M059J (cell line): ENCODE measurements around the gene RAD51D. TPM values are rescaled to one million over a fixed set of nuclear protein-coding genes. Genes with fewer than 3 reads are reported as not detected.
"Not testable (repeated sequence)": the region's sequence is repeated elsewhere in the genome, so short reads cannot be mapped to it uniquely, and the experiment has no call there.

Source experiments
- DNase-seq: peaks from one replicate; pipeline ENCODE4 v3.0.0-alpha.2; 2012; ENCODE audit warnings: low read depth
- total RNA-seq: library from RNA; depleted of rRNA; stranded (reverse); fragments of >200 nt; shearing (Covaris generic); gene quantifications from 2 replicates; pipeline ENCODE4 v1.2.3, GENCODE V29; 2014

The RAD51D gene
- total RNA-seq, 1 experiment from 2014 or later = 10.0 TPM

DNA sequence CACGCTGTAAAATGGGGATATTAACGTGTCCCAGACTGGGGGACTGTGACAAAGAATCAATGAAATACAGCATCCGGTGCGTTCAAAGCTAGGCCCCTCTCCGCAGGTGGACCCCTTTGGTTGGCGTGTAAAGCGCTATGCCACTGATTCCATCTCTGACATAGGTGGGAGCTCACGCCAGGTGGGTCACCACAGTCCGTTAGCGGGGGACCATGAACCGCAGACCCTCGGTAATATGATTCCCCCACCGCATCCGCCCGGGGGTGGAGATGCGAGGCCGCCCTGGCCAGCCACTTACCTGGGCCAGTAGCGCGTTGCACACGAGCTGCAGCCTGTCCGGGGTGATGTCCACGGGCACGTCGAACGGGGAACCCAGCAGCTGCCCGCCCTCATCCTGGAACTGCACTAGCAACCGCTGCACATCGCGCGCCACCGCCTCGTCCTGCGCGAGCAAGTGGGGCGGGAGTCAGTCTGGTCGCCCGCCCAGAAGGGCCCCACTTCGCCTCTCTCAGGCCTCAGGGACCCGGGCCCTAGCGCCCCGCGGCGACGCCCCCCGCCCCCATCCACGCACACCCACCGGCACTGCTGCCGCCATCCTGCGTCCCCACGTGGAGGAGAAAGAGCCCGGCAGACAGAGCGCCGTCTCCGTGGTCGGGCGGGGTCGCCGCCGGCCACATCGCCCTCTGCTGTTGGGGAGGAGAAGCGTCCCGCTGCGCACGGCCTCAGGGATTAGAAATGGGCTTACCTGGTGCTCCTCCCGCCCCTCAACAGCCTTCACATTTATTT, 22.2 kb upstream of the RAD51D start, which contains the start of gene NLE1:
Gene NLE1 (minus strand): TSS at position 623 of the 786 bp plus-strand sequence. CDS start 28 bp downstream, at position 595.
- DNase-seq = peak; percentile 62

DNA sequence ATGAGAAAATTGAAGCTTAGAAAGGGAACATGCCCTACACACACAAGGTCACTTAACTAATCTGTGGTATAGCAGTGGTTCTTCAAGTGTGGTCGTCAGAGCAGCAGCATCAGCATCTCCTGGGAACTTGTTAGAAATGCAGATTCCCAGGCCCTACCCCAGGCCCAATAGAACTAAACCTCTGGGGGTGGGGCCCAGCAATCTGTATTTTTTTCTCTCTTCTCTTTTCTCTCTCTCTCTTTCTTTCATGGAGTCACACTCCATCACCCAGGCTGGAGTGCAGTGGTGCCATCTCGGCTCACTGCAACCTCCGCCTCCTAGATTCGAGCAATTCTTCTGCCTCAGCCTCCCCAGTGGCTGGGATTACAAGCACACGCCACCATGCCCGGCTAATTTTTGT, 18.6 kb upstream of the RAD51D start:
- no peak for DNase-seq

DNA sequence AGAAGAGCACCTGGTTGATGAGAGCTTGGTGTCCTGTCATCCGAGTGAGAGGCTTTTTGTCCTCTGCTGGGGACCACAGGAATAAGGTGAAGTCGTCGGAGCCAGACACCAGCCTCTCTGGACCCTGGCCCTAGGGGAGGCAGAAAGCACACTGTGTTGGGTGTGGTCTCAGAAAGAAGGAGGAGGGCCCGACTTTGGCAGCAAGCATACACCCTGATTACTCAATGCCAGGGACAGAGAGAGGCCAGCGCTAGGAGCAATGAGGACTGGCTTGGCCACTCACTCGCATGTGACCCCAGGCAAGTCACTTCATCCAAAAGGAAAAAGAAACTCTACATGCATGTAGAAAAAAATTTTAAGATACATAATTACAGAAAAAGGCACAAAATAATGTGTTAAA, 15.7 kb upstream of the RAD51D start:
- DNase-seq = no peak

DNA sequence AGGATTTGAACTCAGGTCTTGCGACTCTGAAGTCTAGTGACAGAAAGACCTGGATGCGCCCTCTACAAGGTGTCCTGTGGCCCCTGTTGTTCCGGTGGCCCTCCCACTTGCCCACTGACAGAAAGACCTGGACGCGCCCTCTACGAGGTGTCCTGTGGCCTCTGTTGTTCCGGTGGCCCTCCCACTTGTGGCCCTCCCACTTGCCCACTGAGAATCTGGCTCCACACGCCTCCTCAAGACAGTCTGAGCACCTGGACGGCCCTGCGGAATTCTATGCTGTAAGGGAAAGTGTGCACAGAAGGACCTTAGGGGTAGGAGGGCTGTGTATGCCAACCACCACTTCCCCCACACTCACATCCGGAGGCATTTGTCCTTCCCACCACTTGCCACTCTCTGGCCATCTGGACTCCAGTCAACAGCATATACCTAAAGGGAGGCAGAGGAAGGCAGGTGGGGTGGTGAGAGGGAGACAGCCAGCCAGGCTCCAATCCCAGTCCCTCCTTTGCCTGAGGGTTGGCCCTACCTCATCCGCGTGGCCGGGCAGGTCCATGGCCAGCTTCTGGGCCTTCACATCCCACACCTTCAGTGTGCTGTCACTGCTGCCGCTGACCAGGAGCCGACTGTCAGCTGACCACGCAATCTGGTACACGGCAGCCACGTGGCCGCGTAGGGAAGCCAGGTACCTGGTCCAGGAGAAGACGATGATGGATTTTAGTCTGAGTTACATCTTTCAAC, 13.3 kb upstream of the RAD51D start:
- DNase-seq = no peak

DNA sequence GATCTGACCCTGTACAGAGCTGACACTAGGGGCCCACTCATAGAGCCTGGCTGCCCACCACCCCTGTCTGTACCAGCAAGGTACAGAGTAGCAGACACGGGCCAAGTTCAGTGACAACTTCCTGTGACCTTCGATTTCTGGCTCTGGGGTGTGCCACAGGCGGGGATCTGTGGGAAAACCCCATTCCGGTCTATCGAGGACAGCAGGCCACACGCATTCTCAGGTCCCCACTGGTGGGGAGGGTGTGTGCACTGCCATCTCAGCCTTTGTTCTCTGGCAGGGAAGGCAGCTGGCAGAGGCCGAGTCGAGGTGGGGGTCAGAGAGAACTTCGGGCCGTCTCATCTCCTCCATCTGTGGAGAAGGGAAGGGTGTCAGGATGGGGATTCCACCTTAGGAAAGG, 12.4 kb upstream of the RAD51D start:
- no peak for DNase-seq

DNA sequence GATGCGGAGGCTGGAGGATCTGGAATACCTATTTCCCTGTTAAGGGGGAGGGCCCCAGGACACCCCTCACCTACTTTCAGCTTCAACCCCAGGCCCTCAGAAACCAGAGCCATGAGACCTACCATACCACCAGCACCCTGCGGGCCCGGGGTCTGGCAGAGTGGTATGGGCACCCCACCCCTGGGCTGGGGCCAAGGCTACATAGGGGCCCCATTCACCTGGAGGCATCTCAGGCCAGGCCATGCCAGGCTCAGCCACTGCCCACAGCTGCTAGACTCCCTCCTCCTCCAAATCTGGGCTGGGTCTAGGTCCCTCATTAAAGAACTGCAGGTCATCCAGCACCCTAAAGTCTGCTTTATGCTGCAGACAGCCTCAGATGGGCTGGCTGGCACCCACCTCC, 10.7 kb upstream of the RAD51D start:
- DNase-seq = no peak

DNA sequence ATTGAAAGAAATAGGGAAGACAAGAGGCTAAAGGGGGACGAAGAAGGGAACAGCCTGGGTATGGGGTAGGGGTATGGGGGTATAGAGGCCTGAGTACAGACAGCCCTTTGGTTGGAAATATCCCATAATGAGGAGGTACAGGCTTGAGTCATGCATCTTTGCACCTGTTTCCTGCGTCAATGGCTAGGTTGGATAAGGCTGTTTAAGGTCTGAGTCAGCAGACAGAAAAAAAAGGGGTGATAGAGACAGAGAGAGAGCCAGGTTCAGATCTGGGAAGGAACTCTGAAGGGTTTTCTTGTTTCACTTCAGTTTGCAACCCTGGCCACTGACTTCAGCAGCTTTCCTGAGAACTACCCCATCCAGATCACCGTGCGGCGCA, 10.3 kb upstream of the RAD51D start:
- DNase-seq = peak; percentile 47

DNA sequence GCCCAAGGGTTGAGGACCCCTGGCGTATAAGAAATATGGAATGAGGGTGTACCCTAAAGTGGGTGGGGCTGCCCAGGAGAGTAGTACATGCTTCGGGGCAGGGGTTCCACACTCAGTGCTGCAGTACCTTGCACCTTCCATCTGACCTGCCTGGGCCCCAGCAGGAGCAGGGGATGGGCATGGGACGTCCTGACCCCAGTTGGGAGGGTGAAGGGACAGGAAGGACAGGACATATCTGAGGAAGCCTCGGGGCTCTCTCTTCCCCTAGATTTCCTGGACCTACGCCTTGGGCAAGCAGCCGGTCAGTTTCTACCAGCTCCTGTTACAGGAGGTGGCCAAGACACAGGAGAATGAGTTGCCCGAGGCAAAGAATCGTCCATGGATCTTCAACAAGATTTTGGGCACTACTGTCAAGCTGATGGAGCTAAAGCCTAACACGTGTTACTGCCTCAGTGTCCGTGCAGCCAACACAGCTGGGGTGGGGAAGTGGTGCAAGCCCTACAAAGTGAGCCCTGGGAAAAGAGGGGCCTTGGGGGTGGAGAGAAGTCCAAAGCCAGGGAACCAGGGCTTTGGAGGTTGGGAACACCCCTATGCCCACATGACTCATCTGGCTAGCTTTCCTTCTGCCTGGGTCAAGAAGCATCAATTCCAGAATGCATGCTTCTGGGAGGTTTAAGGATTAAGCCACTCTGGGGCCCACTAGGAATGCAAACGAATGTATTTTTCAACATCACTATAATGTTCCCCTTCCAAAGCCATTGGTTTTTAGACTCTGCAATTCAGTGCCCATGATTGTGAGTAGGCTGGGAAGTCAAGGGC, 9.7 kb upstream of the RAD51D start:
- DNase-seq = peak; percentile 38

DNA sequence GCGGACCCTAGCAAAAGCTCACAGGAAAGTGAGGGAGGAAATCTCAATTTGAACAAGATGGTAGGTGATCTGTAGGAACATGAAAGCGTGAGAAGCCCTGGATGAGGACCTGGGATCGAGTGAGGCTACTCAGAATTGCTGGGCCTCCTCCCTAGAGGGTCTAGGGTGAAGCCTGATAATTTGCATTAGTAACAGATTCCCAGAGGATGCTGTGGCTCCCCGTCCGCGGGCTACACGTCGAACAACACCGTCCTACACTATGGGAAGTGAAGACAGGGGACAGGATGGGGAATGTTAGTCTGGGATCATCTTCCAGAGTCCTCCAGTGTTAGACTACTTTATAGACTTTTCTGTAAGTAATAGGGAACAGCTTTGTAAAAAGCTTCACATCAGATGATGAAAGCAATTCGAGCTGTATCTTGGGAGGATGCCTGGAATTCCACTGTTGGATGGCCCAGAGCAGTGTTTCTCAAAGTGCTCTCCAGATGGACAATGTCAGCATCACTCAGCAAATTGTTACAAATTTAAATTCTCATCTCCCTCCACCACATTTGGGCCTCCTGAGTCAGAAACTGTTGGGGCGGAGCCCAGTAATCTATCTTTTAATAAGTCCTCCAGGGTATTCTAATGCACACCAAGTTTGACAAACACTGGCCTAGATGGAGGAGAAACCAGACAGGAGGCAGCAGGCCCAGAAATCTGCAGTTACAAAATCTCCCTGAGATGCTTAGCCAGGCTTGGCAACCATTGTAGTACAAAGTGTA, 8.3 kb upstream of the RAD51D start:
- no peak for DNase-seq

DNA sequence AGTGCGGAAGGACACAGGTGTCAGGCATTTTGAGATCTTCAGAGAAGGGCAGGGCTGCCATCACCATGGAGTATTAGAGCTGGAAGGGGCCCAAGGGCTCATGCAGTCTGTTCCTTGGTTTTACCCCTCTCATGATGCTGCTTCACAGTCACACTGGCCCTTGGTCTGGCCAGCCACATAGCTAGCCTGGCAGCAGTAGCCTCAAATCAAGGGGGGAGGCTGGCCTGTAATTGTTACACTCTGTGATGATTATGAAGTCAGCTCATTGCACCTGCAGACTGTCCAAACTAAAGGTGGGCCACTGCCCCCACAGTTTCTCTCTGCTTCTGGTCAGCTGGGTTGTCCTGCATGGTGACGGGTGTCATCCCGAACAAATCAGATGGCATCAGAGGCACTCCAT, 1.7 kb upstream of the RAD51D start, which contains the start of gene FNDC8:
Gene FNDC8 (plus strand): TSS at position 301 of the 400 bp plus-strand sequence. CDS start 79 bp downstream, at position 380.
- DNase-seq = no peak

DNA sequence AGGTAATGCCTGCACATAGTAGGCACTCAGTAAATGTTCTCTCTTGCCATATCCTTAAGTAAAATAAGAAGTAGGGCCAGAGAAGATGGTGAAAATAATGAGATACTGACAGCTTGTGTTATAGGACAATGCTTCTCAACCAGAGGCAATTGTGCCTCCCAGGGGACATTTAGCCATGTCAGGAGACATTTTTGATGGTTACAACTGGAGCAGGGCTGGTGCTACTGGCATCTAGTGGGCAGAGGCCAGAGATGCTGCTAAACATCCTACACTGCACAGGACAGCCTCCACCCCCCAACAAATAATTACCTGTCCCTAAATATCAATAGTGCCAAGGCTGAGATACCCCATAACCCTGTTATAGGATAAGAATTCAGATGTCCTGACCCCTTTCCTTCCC, 1.7 kb downstream of the RAD51D start:
- DNase-seq = peak; percentile 55

DNA sequence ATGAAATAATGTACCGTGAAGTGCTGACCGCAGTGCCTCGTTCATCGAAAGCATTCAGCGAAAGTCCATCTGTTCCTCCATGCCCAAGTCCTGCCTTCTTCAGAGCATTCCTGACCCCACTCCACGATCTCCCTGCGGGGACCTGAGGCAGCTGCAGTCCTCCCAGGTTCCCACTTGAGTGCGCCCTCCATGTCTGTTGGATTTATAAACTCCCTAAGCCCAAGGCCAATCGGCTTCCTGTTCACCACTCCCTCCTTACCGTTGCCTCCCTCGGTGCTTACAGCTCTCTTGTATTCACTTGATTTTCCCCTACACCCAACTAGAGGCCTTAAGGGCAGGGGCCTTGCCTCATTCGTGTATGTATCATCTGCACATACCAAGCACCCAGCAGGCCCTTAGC, 2.8 kb downstream of the RAD51D start:
- no peak for DNase-seq

DNA sequence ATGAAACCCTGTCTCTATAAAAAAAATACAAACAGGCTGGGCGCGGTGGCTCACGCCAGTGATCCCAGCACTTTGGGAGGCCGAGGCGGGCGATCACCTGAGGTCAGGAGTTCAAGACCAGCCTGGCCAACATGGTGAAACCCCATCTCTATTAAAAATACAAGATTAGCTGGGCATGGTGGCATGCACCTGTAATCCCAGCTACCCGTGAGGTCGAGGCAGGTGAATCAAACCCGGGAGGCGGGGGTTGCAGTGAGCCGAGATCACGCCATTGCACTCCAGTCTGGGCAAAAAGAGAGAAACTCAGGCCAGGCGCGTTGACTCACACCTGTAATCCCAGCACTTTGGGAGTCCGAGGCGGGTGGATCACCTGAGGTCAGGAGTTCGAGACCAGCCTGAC, 8.9 kb downstream of the RAD51D start:
- not testable (repeated sequence) for DNase-seq

DNA sequence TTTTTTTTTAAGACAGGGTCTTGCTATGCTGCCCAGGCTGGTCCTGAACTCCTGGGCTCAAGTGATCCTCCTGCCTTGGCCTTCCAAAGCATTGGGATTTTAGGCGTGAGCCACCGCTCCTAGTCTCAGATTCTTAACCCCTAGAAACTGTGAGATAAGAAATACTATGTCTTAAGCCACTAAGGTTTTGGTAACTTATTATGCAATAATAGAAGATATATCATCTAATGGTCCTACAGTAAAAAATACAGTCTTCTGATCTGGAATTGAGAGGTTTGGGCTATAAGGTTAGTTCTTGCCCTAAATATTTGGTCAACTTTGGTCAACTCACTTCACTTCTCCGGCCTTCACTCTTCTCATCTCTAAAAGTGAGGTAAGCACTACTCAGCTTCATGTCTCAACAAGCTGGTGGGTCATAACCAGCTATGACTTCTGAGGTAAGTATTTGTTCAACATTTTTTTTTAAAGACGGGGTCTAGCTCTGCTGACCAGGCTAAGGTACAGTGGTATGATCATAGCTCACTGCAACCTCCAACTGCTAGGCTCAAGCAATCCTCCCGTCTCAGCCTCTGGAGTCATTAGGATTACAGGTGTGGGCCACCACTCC, 14.7 kb downstream of the RAD51D start:
- DNase-seq = no peak

DNA sequence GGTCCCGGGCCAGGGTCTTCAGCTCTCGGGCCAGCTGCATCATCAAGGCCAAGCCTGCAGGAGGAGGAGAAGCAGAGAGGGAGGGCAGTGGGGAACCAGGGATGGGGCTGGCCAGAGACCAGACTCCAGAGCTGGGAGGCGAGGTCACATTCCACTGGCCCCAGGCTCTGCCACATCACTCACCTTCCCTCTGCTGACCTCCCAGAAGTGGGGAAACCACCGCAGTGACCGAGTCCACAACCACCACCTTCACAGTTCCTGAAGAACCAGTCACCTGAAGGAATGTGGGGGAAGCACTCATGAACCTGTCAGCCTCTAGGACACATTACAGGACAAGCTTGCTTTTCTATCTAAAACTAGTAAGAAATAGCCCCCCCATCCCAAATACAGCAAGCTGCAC, 16.4 kb downstream of the RAD51D start:
- DNase-seq = peak; percentile 38

DNA sequence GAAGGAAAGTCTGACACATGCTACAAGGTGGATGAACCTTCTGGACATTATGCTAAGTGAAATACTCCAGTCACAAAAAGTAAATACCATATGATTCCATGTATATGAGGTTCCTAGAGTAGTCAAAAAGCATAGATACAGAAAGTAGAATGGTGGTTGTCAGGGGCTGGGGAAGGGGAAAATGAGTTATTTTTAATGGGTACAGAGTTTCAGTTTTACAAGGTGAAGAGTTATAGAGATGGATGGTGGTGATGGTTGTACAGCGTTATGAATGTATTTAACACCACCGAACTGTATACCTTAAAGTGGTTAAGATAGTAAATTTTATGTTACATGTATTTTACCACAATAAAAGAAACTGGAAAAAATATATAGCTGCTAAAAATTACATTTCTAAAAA, 17.9 kb downstream of the RAD51D start:
- DNase-seq = no peak

DNA sequence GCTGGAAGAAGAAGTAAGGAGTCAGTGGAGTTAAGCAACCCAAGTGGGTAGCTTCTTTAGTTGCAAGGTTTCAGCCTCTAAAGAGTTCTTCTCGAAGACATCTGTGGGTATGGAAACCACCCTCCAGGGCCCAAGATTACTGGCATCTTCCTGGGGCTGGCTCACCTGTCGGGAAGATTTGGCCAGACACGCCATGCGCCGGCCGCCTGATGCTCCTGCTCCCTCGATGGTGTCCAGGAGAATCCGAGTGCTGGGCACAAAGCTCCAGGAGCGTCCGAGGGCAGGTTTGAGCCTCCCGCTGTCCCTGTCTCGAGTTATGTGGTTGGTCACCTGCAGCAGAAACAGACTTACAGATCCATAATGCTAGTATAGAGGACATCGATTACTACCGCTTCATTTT, 18.6 kb downstream of the RAD51D start:
- DNase-seq = no peak

DNA sequence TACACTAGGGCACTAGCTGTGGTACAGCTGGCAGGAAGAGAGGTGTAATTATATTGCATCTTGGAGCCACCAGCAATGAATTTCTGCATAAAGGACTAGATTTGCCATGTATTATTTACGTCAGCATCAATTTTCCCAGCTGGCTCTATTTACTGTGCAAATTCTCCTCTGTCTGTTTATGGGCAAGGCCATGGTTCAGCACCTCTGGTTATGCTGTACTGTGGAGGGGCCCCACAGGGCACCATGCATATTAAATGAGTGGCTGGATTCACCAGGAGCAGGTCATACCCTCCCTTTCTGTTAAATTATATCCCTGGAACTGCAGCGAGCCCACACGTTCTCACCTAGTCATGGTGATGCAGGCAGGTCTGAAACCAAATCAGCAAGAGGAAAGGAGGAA, 19.8 kb downstream of the RAD51D start:
- DNase-seq = no peak

DNA sequence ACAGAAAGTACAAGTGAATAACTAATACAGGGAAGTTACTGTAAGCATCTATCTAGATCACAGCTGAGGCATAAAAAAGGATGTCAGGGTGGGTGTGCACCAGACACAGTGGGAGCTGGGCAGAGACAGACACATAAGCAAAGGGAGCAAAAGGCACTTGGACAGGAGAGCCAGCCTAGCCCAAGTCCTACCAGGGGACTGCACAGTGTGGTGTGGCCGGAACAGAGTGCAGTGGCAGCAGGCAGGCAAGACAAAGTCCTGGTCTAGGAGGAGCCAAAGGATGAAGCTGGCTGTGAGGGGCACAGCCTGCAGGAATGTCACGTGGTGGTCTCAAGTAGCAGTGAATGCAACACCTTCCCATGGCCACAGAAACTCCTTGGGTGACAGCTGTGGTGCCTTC, 21.9 kb downstream of the RAD51D start:
- DNase-seq = no peak

DNA sequence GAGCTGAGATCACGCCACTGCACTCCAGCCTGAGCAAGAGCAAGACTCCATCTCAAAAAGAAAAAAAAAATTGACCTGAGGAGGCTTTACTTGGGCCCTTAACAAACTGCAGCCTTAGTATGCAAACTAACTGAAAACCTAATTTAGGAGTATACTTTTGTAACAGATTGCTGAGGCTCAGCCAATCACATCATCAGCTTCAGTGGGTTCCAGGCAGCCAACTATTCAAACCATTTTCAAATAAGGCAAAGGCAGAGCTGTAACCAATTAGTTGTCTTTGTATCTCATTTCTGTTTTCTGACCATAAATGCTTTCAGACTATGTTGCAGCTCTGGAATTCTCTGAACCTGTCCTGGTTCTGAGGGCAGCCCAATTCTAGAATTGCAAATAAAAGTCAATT, 23.9 kb downstream of the RAD51D start:
- no peak for DNase-seq

DNA sequence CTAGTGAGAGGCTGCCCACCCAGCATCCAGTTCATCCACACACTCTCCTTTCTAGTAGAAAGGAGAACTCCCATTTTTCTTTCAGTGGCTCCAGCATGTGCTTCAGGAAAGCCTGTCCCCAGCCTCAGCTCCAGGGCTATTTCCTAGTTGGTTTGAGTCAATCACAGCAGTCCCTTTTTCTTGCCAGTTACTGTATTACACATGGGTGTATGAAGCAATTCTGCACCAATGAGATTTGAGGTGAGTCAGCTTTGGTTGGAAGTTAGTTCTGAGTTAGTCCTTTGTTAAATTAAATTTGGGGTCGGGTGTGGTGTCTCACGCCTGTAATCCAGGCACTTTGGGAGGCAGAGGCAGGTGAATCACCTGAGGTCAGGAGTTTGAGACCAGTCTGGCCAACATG, 24.8 kb downstream of the RAD51D start:
- peak; percentile 85 for DNase-seq
